ENCODE measurements around the gene DOCK1. TPM values are rescaled to one million over a fixed set of nuclear protein-coding genes. Genes with fewer than 3 reads are reported as not detected.
"Not testable (repeated sequence)": the region's sequence is repeated elsewhere in the genome, so short reads cannot be mapped to it uniquely, and the experiment has no call there.

DOCK1 gene
- total RNA-seq, 2 donors from 2014 or later, result 46.4 to 49.0 TPM

DNA sequence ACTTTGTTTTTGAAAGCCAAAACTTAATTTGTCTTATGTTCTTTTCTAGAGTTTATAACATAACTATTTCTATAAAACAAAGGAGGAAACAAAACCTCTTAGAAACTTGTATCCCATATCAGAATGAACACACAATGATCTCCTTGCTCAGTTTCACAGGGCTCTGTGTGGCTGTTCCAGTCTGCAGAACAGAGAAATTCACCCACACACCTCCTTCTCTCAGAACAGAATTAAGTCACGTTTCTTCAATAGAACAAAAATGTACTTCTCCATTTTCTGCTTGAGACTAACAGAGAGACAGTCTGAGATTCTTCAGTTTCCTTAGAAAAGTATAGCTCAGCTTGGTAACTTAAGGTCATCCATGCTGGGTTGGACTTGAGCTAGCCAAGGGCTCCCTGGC is 15.8 kb upstream of the DOCK1 start:
- Histone ChIP-seq H3K27me3 (no peaks in the 10 kb centered on the region), H3K9ac (ENCODE audit: low read depth in 2 of 2, low read length in 2 of 2) (no peak overlapping the region), H3K4me1 (no peaks in the 10 kb centered on the region), H3K27ac (no peak overlapping the region), H3K4me3 (no peak overlapping the region), H3K36me3 (no peaks in the 10 kb centered on the region), H3K9me3 (no peaks in the 10 kb centered on the region)
- TF ChIP-seq, protein P1, sequence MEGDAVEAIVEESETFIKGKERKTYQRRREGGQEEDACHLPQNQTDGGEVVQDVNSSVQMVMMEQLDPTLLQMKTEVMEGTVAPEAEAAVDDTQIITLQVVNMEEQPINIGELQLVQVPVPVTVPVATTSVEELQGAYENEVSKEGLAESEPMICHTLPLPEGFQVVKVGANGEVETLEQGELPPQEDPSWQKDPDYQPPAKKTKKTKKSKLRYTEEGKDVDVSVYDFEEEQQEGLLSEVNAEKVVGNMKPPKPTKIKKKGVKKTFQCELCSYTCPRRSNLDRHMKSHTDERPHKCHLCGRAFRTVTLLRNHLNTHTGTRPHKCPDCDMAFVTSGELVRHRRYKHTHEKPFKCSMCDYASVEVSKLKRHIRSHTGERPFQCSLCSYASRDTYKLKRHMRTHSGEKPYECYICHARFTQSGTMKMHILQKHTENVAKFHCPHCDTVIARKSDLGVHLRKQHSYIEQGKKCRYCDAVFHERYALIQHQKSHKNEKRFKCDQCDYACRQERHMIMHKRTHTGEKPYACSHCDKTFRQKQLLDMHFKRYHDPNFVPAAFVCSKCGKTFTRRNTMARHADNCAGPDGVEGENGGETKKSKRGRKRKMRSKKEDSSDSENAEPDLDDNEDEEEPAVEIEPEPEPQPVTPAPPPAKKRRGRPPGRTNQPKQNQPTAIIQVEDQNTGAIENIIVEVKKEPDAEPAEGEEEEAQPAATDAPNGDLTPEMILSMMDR (IDR thresholded peaks at IDR 0.05), result no peak
- no peak for DNase-seq
- intact Hi-C loops (cut with DNase I), result no loop called here

DNA sequence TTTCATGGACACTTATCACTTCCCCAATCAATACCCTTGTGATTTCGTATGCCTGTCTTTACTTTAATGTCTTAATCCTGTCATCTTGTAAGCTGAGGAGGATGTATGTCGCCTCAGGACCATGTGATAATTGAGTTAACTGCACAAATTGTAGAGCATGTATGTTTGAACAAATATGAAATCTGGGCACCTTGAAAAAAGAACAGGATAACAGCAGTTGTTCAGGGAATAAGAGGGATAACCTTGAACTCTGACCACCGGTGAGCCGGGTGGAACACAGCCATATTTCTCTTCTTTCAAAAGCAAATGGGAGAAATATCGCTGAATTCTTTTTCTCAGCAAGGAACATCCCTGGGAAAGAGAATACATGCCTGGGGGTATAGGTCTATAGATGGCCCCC is 14.4 kb upstream of the DOCK1 start:
- H3K27me3 ChIP-seq; H3K9ac ChIP-seq (ENCODE audit: low read depth in 2 of 2, low read length in 2 of 2); H3K9me3 ChIP-seq; H3K4me3 ChIP-seq; H3K27ac ChIP-seq; DNase-seq; H3K36me3 ChIP-seq; H3K4me1 ChIP-seq; intact Hi-C loops (cut with DNase I): not testable (repeated sequence)

DNA sequence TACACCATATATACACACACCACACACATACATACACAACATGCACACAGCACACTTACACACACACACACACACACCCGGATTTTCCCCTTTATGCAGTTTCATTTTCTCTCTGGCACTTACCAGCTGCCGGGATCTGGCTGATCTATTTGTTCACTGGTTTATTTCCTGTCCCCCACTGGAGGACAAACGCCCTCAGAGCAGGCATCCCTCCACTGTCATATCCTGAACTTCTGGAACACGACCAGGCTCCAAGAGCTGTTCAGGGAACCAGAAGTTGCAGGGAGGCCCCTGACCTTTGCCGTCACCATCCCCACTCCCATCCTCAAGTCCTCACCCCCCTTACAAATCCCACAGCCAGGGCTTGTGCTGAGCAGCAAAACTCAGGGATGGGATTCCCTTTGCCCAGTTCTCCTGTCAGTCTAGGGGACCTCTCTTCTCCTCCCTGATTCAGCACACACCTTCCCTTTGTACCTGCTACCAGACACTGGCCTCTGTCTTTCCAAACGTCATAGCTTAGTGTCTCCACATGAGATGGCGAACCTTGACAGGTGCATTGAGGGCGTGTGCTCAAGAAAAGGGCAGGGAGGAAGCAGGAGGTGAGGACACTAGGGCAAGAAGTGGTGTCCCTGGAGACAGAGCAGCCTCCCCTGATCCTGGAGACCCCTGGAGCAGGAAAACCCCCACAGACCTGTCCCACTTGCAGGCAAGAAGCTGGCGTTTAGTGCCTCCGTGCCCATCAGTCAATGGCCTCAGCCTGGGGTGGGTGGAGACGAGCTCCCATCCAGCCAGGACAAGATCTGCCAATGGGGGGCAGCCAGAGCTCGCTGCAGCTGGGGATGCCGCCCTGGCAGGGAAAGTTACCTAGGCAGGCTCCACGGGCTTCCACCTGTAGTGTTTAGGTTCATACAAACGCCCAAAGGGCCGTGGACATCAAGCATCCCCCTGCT is 12.7 kb upstream of the DOCK1 start:
- H3K9me3 ChIP-seq, result no peaks in the 10 kb centered on the region
- no peaks in the 10 kb centered on the region for H3K4me1 ChIP-seq
- no peak overlapping the region for H3K27ac ChIP-seq
- no peaks in the 10 kb centered on the region for H3K27me3 ChIP-seq
- DNase-seq, result no peak
- TF ChIP-seq, protein P1 (IDR thresholded peaks at IDR 0.05), result no peak
- H3K36me3 ChIP-seq, result no peaks in the 10 kb centered on the region
- intact Hi-C loops (cut with DNase I), result no loop called here
- no peak overlapping the region for H3K4me3 ChIP-seq
- H3K9ac ChIP-seq (ENCODE audit: low read depth in 2 of 2, low read length in 2 of 2), result no peak overlapping the region

DNA sequence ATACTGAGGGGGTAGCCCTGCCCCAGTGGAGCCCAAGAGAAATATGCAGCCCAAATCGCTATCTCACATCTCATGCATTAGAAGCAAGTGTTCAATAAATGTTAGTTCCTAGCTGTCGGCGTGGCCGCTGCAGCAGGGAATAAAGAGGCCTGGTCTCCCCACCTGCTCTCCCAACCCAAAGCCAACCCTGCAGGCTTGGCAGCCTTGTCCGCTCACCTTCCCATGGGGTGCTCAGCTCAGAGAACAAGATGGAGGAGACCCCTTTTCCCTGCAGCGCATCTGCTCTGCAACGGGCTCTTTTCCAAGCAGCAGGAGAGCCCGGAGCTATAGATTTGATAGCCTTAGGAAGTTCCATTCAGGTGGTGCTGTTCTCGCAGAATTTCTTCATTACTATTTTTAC is 12.0 kb upstream of the DOCK1 start:
- Histone ChIP-seq H3K36me3 (no peaks in the 10 kb centered on the region), H3K4me1 (no peaks in the 10 kb centered on the region), H3K27me3 (no peaks in the 10 kb centered on the region), H3K9me3 (no peaks in the 10 kb centered on the region), H3K27ac (no peak overlapping the region), H3K4me3 (no peak overlapping the region), H3K9ac (ENCODE audit: low read depth in 2 of 2, low read length in 2 of 2) (no peak overlapping the region)
- no peak for DNase-seq
- intact Hi-C loops (cut with DNase I), result no loop called here
- TF ChIP-seq, protein P1 (IDR thresholded peaks at IDR 0.05), result no peak

DNA sequence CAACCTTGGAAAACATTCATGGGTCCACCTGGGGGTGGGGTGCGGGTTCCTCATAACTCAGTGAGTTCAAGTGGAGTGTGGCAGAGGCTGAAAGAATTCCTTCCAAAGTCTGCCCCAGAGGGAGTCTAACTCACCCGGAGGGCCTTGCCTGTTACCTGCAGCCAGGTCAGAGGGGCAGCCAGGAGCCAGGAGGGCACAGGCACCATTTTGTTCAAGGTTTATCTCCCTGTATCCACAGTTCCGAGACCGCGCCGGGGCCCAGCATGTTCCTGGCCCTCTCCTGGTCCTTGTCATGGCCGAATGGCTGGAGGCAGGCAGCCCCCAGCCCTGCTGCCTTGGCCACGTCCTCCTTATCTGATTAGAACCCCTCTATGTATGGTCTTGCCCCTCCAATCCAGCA is 11.4 kb upstream of the DOCK1 start:
- TF ChIP-seq, protein P1 (IDR thresholded peaks at IDR 0.05), result no peak
- Histone ChIP-seq H3K4me3 (no peak overlapping the region), H3K9ac (ENCODE audit: low read depth in 2 of 2, low read length in 2 of 2) (no peak overlapping the region), H3K9me3 (no peaks in the 10 kb centered on the region), H3K27ac (no peak overlapping the region), H3K36me3 (no peaks in the 10 kb centered on the region), H3K4me1 (no peaks in the 10 kb centered on the region), H3K27me3 (no peaks in the 10 kb centered on the region)
- DNase-seq, result no peak
- intact Hi-C loops (cut with DNase I), result no loop called here

DNA sequence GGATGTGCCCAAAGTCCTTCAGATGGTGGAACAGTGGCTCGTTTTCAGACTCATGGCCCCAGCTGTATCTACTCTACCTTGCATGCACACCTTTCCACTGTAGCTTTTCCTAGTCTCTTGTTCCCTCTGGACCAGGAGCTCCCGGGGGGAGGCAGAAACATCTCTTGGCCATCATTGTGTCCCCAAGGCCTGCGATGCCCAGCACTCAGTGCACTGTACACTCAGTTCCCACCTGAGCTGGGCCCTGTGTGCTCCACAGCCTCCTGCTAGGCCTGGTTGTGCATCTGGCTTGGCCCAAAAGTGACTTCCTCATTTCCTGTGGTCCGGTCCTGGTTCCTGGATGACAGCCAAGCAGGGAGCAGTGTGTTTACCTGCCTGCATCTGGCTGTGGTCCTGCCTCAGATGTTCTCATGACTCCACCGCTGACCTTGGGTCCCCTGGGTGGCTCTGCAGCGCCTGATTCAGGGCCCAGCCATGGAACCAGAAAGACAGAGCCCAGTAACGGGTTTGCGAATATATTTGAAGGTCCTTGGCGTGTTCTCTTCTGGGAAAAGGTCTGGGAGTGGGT is 9.9 kb upstream of the DOCK1 start:
- H3K4me1 ChIP-seq, result no peaks in the 10 kb centered on the region
- H3K4me3 ChIP-seq, result no peak overlapping the region
- H3K27ac ChIP-seq, result no peak overlapping the region
- no peaks in the 10 kb centered on the region for H3K27me3 ChIP-seq
- no peak overlapping the region for H3K9ac ChIP-seq (ENCODE audit: low read depth in 2 of 2, low read length in 2 of 2)
- DNase-seq, result no peak
- TF ChIP-seq, protein P1 (IDR thresholded peaks at IDR 0.05), result no peak
- H3K36me3 ChIP-seq, result no peaks in the 10 kb centered on the region
- intact Hi-C loops (cut with DNase I), result no loop called here
- H3K9me3 ChIP-seq, result no peaks in the 10 kb centered on the region

Measured in colonic mucosa (tissue), 4 donors.